Measurements from ENCODE around the gene ACTN1. TPM values are rescaled to one million over a fixed set of nuclear protein-coding genes. Genes with fewer than 3 reads are reported as not detected.

The ACTN1 gene
- total and polyA plus RNA-seq, 2 experiments from 2014 or later: 121 to 280 TPM

GRCh38 chr14:68951800-68952530, 27.1 kb downstream of the ACTN1 start:
- Histone ChIP-seq H4K20me1 (replicated peaks; ENCODE audit: insufficient read depth) (peaks cover 67% of the 10 kb centered on the region), H3K36me3 (ENCODE audit: insufficient read depth) (no peaks in the 10 kb centered on the region), H2AFZ (no peak overlapping the region), H3K4me1 (ENCODE audit: insufficient read depth) (peaks cover 38% of the 10 kb centered on the region), H3K27me3 (ENCODE audit: insufficient read depth) (no peaks in the 10 kb centered on the region), H3K79me2 (replicated peaks; ENCODE audit: insufficient read depth) (peaks cover 100% of the 10 kb centered on the region), H3F3A (replicated peaks; ENCODE audit: low read depth) (no peaks in the 10 kb centered on the region), H3K27ac (ENCODE audit: low read depth) (0 out of 2 replicates have a peak overlapping the region, but pooled peaks have one; percentile 32), H3K4me2 (no peak overlapping the region), H3K9me2 (ENCODE audit: insufficient read depth) (no peaks in the 10 kb centered on the region), H3K4me3 (no peak overlapping the region)
- Mint-ChIP-seq H3K27ac (peak overlapping the region; percentile 80; the same call in 1 of the 2 replicates), H3K36me3 (ENCODE audit: low read depth) (peaks cover 26% of the 10 kb centered on the region; the same call in 2 of the 3 replicates), H3K4me3 (no peak overlapping the region), H3K4me1 (peaks cover 62% of the 10 kb centered on the region), H3K27me3 (ENCODE audit: insufficient read depth, low read depth, poor library complexity) (peaks cover 6% of the 10 kb centered on the region), H3K9me3 (no peaks in the 10 kb centered on the region)
- no peak for TF ChIP-seq ETS1 (IDR thresholded peaks at IDR 0.05)
- TF ChIP-seq ZNF331 (CRISPR knock-in tag; IDR thresholded peaks at IDR 0.05; ENCODE audit: low read depth): no peak
- TF ChIP-seq CTCF (conservative IDR thresholded peaks at IDR 0.05; ENCODE audit: low read depth in 2 of 2): no peak
- TF ChIP-seq NANOG (IDR thresholded peaks at IDR 0.05; ENCODE audit: borderline replicate concordance): no peak
- no peak for TF ChIP-seq CREB1 (CRISPR knock-in tag; IDR thresholded peaks at IDR 0.05; ENCODE audit: low read depth)
- no peak for TF ChIP-seq EZH2phosphoT487 (IDR thresholded peaks at IDR 0.05; ENCODE audit: unreplicated experiment)
- TF ChIP-seq STAT1 (IDR thresholded peaks at IDR 0.05; ENCODE audit: unreplicated experiment): no peak
- no peak for TF ChIP-seq REST (IDR thresholded peaks at IDR 0.05; ENCODE audit: unreplicated experiment)
- TF ChIP-seq EZH2 (IDR thresholded peaks at IDR 0.05; ENCODE audit: low read depth, unreplicated experiment): no peak
- TF ChIP-seq ZNF114 (CRISPR knock-in tag; IDR thresholded peaks at IDR 0.05): no peak
- no peak for TF ChIP-seq ZNF462 (CRISPR knock-in tag; IDR thresholded peaks at IDR 0.05)
- no peak for TF ChIP-seq JUNB (IDR thresholded peaks at IDR 0.05; ENCODE audit: unreplicated experiment)
- TF ChIP-seq POLR2AphosphoS5 (IDR thresholded peaks at IDR 0.05; ENCODE audit: low read depth): no peak
- ATAC-seq: no peak
- no peak for DNase-seq (ENCODE audit: low spot score)
